GM10266 (cell line): Measurements from ENCODE around the gene SCCPDH.
A peak's percentile ranks its signal among the peaks of the same experiment; 100 is the strongest.

Experiments used
- DNase-seq: peaks from one replicate; pipeline ENCODE4 v3.0.0; 2012; ENCODE audit errors: extremely low spot score
- CTCF ChIP-seq: IDR thresholded peaks from 2 replicates; pipeline ENCODE4 v1.5.1; 2012; ENCODE audit warnings: mild to moderate bottlenecking, low read depth; ENCODE audit not compliant: control insufficient read depth, insufficient read depth; ENCODE audit errors: missing control alignments

Gene SCCPDH

GRCh38 chr1:246781212-246781611, 57.0 kb downstream of the SCCPDH start:
- DNase-seq = no peak
- no peak for TF ChIP-seq CTCF

- no peak for TF ChIP-seq CTCF
- DNase-seq = no peak
These were observed 58.1 kb downstream of the SCCPDH start for GRCh38 chr1:246782120-246782900.

- peak; percentile 38 for DNase-seq
- TF ChIP-seq CTCF = no peak
These were observed 60.6 kb downstream of the SCCPDH start for GRCh38 chr1:246784621-246785493.

- DNase-seq = no peak
- TF ChIP-seq CTCF = no peak
These were observed 61.4 kb downstream of the SCCPDH start for GRCh38 chr1:246785494-246786111.

GRCh38 chr1:246786606-246787238, 62.5 kb downstream of the SCCPDH start:
- no peak for DNase-seq
- no peak for TF ChIP-seq CTCF

- DNase-seq = no peak
- TF ChIP-seq CTCF = no peak
These were observed 63.7 kb downstream of the SCCPDH start for GRCh38 chr1:246787781-246788513.
